Upper lobe of left lung (tissue), 6 donors: Measurements from ENCODE around the gene LBX1. TPM values are rescaled to one million over a fixed set of nuclear protein-coding genes. Genes with fewer than 3 reads are reported as not detected.

Experiments
- ATAC-seq, 2 donors: fragments of 200-7000 bp; cut with Tn5 transposase; one replicate each; pipeline ENCODE4 v1.9.1; 2022; ENCODE audit warnings: mild to moderate bottlenecking in 2 of 2, moderate library complexity in 2 of 2; ENCODE audit not compliant: low FRiP score in 2 of 2
- DNase-seq, 2 donors: peaks; one replicate each; pipeline ENCODE4 v3.0.0-alpha.2; 2019 to 2020
- H3K27ac ChIP-seq, 4 donors: fragments of 200-600 bp; sonication (generic); one replicate each; pipeline ENCODE4 v1.5.1; 2016 to 2019
- H3K27me3 ChIP-seq, 4 donors: fragments of 200-600 bp; sonication (generic); one replicate each; pipeline ENCODE4 v1.5.1; 2017 to 2019
- H3K36me3 ChIP-seq, 4 donors: fragments of 200-600 bp; sonication (generic); one replicate each; pipeline ENCODE4 v1.5.1; 2016 to 2019
- H3K4me1 ChIP-seq, 4 donors: fragments of 200-600 bp; sonication (generic); one replicate each; pipeline ENCODE4 v1.5.1; 2018 to 2019
- H3K4me3 ChIP-seq, 4 donors: fragments of 200-600 bp; sonication (generic); one replicate each; pipeline ENCODE4 v1.5.1; 2017 to 2019; ENCODE audit warnings: mild to moderate bottlenecking in 2 of 4, moderate library complexity in 1 of 4
- H3K9me3 ChIP-seq, 4 donors: fragments of 200-600 bp; sonication (generic); one replicate each; pipeline ENCODE4 v1.5.1; 2018 to 2019
- CTCF ChIP-seq, 6 experiments: fragments of 450-650 bp in 4 of 6; fragments of 200-600 bp in 2 of 6; sonication (generic) in 2 of 6; IDR thresholded peaks; one replicate each; pipeline ENCODE4 v1.5.1; 2016 to 2019; ENCODE audit warnings: antibody characterized with exemption in 6 of 6
- EP300 ChIP-seq, 4 donors: sonication (generic); formaldehyde crosslinking; IDR thresholded peaks; one replicate each; pipeline ENCODE4 v1.5.1; 2017; ENCODE audit warnings: antibody characterized with exemption in 4 of 4, control low read depth in 2 of 4
- POLR2A ChIP-seq, 4 donors: fragments of 450-650 bp; IDR thresholded peaks; one replicate each; pipeline ENCODE4 v1.5.1; 2016 to 2017; ENCODE audit warnings: antibody characterized with exemption in 4 of 4, mild to moderate bottlenecking in 2 of 4
- POLR2AphosphoS5 ChIP-seq, 2 donors: sonication (generic); formaldehyde crosslinking; IDR thresholded peaks; one replicate each; pipeline ENCODE4 v1.5.1; 2017; ENCODE audit warnings: antibody characterized with exemption in 2 of 2
- WGBS, 2 donors: methylation state at CpG; one replicate each; pipeline ENCODE4 v1.1.5; 2017 to 2018; 5-methylcytosine and 5-hydroxymethylcytosine counted together
- total RNA-seq, 6 donors: library from RNA; depleted of rRNA in 4 of 6; stranded (reverse); fragments of >200 nt in 4 of 6; gene quantifications; one replicate each; pipeline versions ENCODE4 v1.1.0 to v1.2.1, GENCODE V29; 2016 to 2021
- donor health status: DM: no; HTN: no; CAD: no; lungs with moderate emphysema.
- donor health status: DM: no; HTN: yes; CAD: no; lungs with severe emphysema.

LBX1 gene
- total RNA-seq, 6 donors from 2014 or later, result 0.11 to 0.20 TPM; not detected in 4

- Histone ChIP-seq H3K27ac (no peak overlapping the region), H3K36me3 (no peaks in the 10 kb centered on the region), H3K27me3 (peaks cover 4 to 95% (median 64%) of the 10 kb centered on the region in 4 donors), H3K9me3 (peaks cover 0 to 4% (median 0%) of the 10 kb centered on the region in 4 donors), H3K4me1 (peaks cover 49 to 62% (median 51%) of the 10 kb centered on the region in 4 donors), H3K4me3 (peak overlapping the region in 2 of 4 donors; percentile 41 to 44)
- ATAC-seq (no peak), DNase-seq (peak in 1 of 2 donors; percentile 81)
- WGBS, 2 donors, result 10 to 17% methylated on average over 12 to 46 of the region's 50 CpGs
- no peak for TF ChIP-seq CTCF (IDR thresholded peaks at IDR 0.05)
- no peak for TF ChIP-seq POLR2AphosphoS5 (IDR thresholded peaks at IDR 0.05)
- no peak for TF ChIP-seq EP300 (IDR thresholded peaks at IDR 0.05)
- TF ChIP-seq POLR2A (IDR thresholded peaks at IDR 0.05), result no peak
Measured at GRCh38 chr10:101223274-101224059, 5.8 kb downstream of the LBX1 start.

DNA sequence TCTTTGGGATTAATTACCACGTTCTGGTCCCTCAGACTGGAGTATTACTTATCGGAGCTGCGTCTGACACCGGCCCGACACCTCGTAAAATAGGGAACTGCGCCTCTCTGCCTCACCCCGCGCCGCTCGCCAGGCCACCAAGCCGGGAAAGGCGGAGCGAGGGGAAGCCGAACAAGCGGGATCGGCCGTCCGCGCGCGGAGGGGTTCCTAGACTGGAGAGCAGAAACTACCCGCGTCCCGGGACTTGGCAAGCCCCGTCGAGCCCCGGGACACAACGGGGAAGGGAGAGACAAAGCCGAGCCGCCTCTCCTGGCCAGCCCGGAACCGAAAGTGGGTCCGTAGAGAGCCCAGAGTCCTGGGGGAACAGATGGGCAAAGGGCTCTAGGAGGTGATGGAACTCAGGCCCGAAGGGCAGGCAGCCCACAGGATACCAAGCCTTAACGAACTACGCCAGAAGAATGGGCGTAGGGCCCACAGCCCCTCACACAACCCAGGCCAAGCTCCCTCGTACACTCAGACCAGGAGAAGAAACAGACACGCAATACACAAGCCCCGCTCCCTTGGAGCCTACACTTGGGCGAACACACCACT, 6.5 kb downstream of the LBX1 start:
- H3K4me1 ChIP-seq, result peaks cover 43 to 61% (median 48%) of the 10 kb centered on the region in 4 donors
- peaks cover 4 to 96% (median 62%) of the 10 kb centered on the region in 4 donors for H3K27me3 ChIP-seq
- 3 to 6% methylated on average over 19 to 37 of the region's 42 CpGs for whole genome bisulfite sequencing, 2 donors

GRCh38 chr10:101221963-101222531, 7.2 kb downstream of the LBX1 start:
- DNase-seq (no peak), ATAC-seq (no peak)
- H3K9me3 ChIP-seq, result peaks cover 0 to 4% (median 0%) of the 10 kb centered on the region in 4 donors
- TF ChIP-seq POLR2AphosphoS5 (IDR thresholded peaks at IDR 0.05) (no peak), POLR2A (IDR thresholded peaks at IDR 0.05) (no peak), CTCF (IDR thresholded peaks at IDR 0.05) (no peak), EP300 (IDR thresholded peaks at IDR 0.05) (no peak)
- H3K27ac ChIP-seq, result no peak overlapping the region
- peaks cover 47 to 62% (median 48%) of the 10 kb centered on the region in 4 donors for H3K4me1 ChIP-seq
- H3K4me3 ChIP-seq, result no peak overlapping the region
- H3K36me3 ChIP-seq, result no peaks in the 10 kb centered on the region
- 14 to 19% methylated on average over 6 to 9 of the region's 9 CpGs for WGBS, 2 donors
- peaks cover 4 to 96% (median 60%) of the 10 kb centered on the region in 4 donors for H3K27me3 ChIP-seq

More for the DNA sequence above, 6.5 kb downstream of the LBX1 start:
- DNase-seq, result peak in 1 of 2 donors; percentile 87
- peaks cover 0 to 4% (median 0%) of the 10 kb centered on the region in 4 donors for H3K9me3 ChIP-seq
- peak in 1 of 2 donors; percentile 46 for ATAC-seq
- H3K27ac ChIP-seq, result no peak overlapping the region
- TF ChIP-seq POLR2AphosphoS5 (IDR thresholded peaks at IDR 0.05) (no peak), CTCF (IDR thresholded peaks at IDR 0.05) (no peak), POLR2A (IDR thresholded peaks at IDR 0.05) (no peak), EP300 (IDR thresholded peaks at IDR 0.05) (no peak)
- peak overlapping the region in 3 of 4 donors; percentile 29 to 44 (median 41) for H3K4me3 ChIP-seq
- H3K36me3 ChIP-seq, result no peaks in the 10 kb centered on the region

- 18% methylated on average over 5 of the region's 5 CpGs for WGBS, 2 donors
- Histone ChIP-seq H3K27ac (no peak overlapping the region), H3K36me3 (no peaks in the 10 kb centered on the region), H3K4me3 (no peak overlapping the region), H3K9me3 (peaks cover 0 to 4% (median 0%) of the 10 kb centered on the region in 4 donors), H3K4me1 (peaks cover 46 to 62% (median 46%) of the 10 kb centered on the region in 4 donors), H3K27me3 (peaks cover 4 to 97% (median 61%) of the 10 kb centered on the region in 4 donors)
- TF ChIP-seq POLR2A (IDR thresholded peaks at IDR 0.05) (no peak), POLR2AphosphoS5 (IDR thresholded peaks at IDR 0.05) (no peak), EP300 (IDR thresholded peaks at IDR 0.05) (no peak)
- DNase-seq (no peak), ATAC-seq (no peak)
Measured at GRCh38 chr10:101221549-101221948, 7.7 kb downstream of the LBX1 start.

GRCh38 chr10:101219946-101220451, 9.3 kb downstream of the LBX1 start:
- H3K27me3 ChIP-seq, result peaks cover 4 to 98% (median 58%) of the 10 kb centered on the region in 4 donors
- H3K27ac ChIP-seq, result no peak overlapping the region
- no peak for TF ChIP-seq EP300 (IDR thresholded peaks at IDR 0.05)
- TF ChIP-seq POLR2AphosphoS5 (IDR thresholded peaks at IDR 0.05), result no peak
- H3K4me1 ChIP-seq, result peaks cover 44 to 62% (median 46%) of the 10 kb centered on the region in 4 donors
- H3K36me3 ChIP-seq, result no peaks in the 10 kb centered on the region
- DNase-seq (no peak), ATAC-seq (no peak)
- 36 to 42% methylated on average over 3 of the region's 3 CpGs for WGBS, 2 donors
- H3K9me3 ChIP-seq, result peaks cover 0 to 4% (median 0%) of the 10 kb centered on the region in 4 donors
- H3K4me3 ChIP-seq, result no peak overlapping the region
